ENCODE measurements around the gene PLCH2. TPM values are rescaled to one million over a fixed set of nuclear protein-coding genes. Genes with fewer than 3 reads are reported as not detected.

Gene PLCH2
- total and polyA plus RNA-seq, 2 donors (not counting 1 experiment from before 2014, with no cell fraction given), result 20.0 to 34.9 TPM

- Histone ChIP-seq H3K4me3 (ENCODE audit: control extremely low read depth in 1 of 5, extremely low read depth in 1 of 5, insufficient read depth in 1 of 5, low read depth in 2 of 5, low read length in 4 of 5) (no peak overlapping the region), H3K27ac (ENCODE audit: low read length in 2 of 2) (no peak overlapping the region), H3K9ac (ENCODE audit: low read length) (no peak overlapping the region), H3K4me2 (replicated peaks; ENCODE audit: low read depth, low read length, poor library complexity, severe bottlenecking) (no peak overlapping the region), H3K9me3 (ENCODE audit: control extremely low read depth in 1 of 3, control insufficient read depth in 2 of 3, insufficient read depth in 1 of 3, low read length in 2 of 3) (no peaks in the 10 kb centered on the region), H2AFZ (ENCODE audit: insufficient read depth, low read depth, low read length, poor library complexity, severe bottlenecking) (no peak overlapping the region), H3K36me3 (replicated peaks in 1 of 2; ENCODE audit: control extremely low read depth in 1 of 2, control insufficient read depth in 1 of 2, extremely low read depth in 1 of 2, insufficient read depth in 2 of 2, low read length in 1 of 2) (peaks cover 0 to 13% of the 10 kb centered on the region in 2 experiments), H3K79me2 (ENCODE audit: control insufficient read depth, insufficient read depth, low read length) (no peaks in the 10 kb centered on the region), H3K4me1 (ENCODE audit: control insufficient read depth in 2 of 2, insufficient read depth in 2 of 2, low read length in 2 of 2) (peaks cover 12 to 17% of the 10 kb centered on the region in 2 donors), H3K27me3 (replicated peaks in 1 of 4; ENCODE audit: control extremely low read depth in 1 of 4, control insufficient read depth in 3 of 4, insufficient read depth in 4 of 4, low read length in 3 of 4) (no peaks in the 10 kb centered on the region), H4K20me1 (ENCODE audit: control insufficient read depth, insufficient read depth, low read length, poor library complexity, severe bottlenecking) (peaks cover 30% of the 10 kb centered on the region)
- DNase-seq (no peak), ATAC-seq (ENCODE audit: low read depth) (no peak)
- ChIA-PET POLR2A (no interaction called here), CTCF (no interaction called here)
- Mint-ChIP-seq H3K9me3 (ENCODE audit: insufficient read depth) (no peaks in the 10 kb centered on the region), H3K27ac (no peak overlapping the region), H3K27me3 (no peaks in the 10 kb centered on the region), H3K4me1 (peaks cover 13% of the 10 kb centered on the region), H3K4me3 (no peak overlapping the region)
- TF ChIP-seq EZH2 (IDR thresholded peaks at IDR 0.05; ENCODE audit: borderline replicate concordance, insufficient read depth, low read depth, low read length, poor library complexity, severe bottlenecking) (no peak), CTCF (IDR thresholded peaks at IDR 0.05) (no peak)
- 74% methylated on average over 22 of the region's 22 CpGs for WGBS (ENCODE audit: insufficient coverage)
- intact Hi-C loops (cut with micrococcal nuclease), result no loop called here
Measured at GRCh38 chr1:2504949-2505272, 28.8 kb downstream of the PLCH2 start.

GRCh38 chr1:2505461-2505994 is 29.4 kb downstream of the PLCH2 start:
- Histone ChIP-seq H3K4me2 (replicated peaks; ENCODE audit: low read depth, low read length, poor library complexity, severe bottlenecking) (no peak overlapping the region), H3K79me2 (ENCODE audit: control insufficient read depth, insufficient read depth, low read length) (no peaks in the 10 kb centered on the region), H3K4me1 (ENCODE audit: control insufficient read depth in 2 of 2, insufficient read depth in 2 of 2, low read length in 2 of 2) (peaks cover 6 to 11% of the 10 kb centered on the region in 2 donors), H3K9me3 (ENCODE audit: control extremely low read depth in 1 of 3, control insufficient read depth in 2 of 3, insufficient read depth in 1 of 3, low read length in 2 of 3) (no peaks in the 10 kb centered on the region), H2AFZ (ENCODE audit: insufficient read depth, low read depth, low read length, poor library complexity, severe bottlenecking) (no peak overlapping the region), H3K27ac (ENCODE audit: low read length in 2 of 2) (no peak overlapping the region), H3K9ac (ENCODE audit: low read length) (no peak overlapping the region), H4K20me1 (ENCODE audit: control insufficient read depth, insufficient read depth, low read length, poor library complexity, severe bottlenecking) (peaks cover 30% of the 10 kb centered on the region), H3K4me3 (ENCODE audit: control extremely low read depth in 1 of 5, extremely low read depth in 1 of 5, insufficient read depth in 1 of 5, low read depth in 2 of 5, low read length in 4 of 5) (no peak overlapping the region), H3K36me3 (replicated peaks in 1 of 2; ENCODE audit: control extremely low read depth in 1 of 2, control insufficient read depth in 1 of 2, extremely low read depth in 1 of 2, insufficient read depth in 2 of 2, low read length in 1 of 2) (peaks cover 0 to 19% of the 10 kb centered on the region in 2 experiments), H3K27me3 (replicated peaks in 1 of 4; ENCODE audit: control extremely low read depth in 1 of 4, control insufficient read depth in 3 of 4, insufficient read depth in 4 of 4, low read length in 3 of 4) (no peaks in the 10 kb centered on the region)
- WGBS (ENCODE audit: insufficient coverage), result 86% methylated on average over 21 of the region's 21 CpGs
- CTCF ChIA-PET, result no interaction called here
- Mint-ChIP-seq H3K27ac (no peak overlapping the region), H3K27me3 (no peaks in the 10 kb centered on the region), H3K9me3 (ENCODE audit: insufficient read depth) (no peaks in the 10 kb centered on the region), H3K4me1 (peaks cover 6% of the 10 kb centered on the region), H3K4me3 (no peak overlapping the region)
- POLR2A ChIA-PET, result no interaction called here
- no peak for DNase-seq
- intact Hi-C loops (cut with micrococcal nuclease), result no loop called here
- TF ChIP-seq CTCF (IDR thresholded peaks at IDR 0.05), result no peak
- ATAC-seq (ENCODE audit: low read depth), result no peak

Measured in B cell (primary cell).